GM19035 (cell line): Measurements from ENCODE around the gene MBOAT1.
A peak's percentile ranks its signal among the peaks of the same experiment; 100 is the strongest.
"Not testable (repeated sequence)": the region's sequence is repeated elsewhere in the genome, so short reads cannot be mapped to it uniquely, and the experiment has no call there.

Experiments
- ATAC-seq: cut with Tn5 transposase; IDR thresholded peaks from one replicate; pipeline ENCODE4 v1.9.1; 2021; ENCODE audit not compliant: unreplicated experiment

Gene MBOAT1

DNA sequence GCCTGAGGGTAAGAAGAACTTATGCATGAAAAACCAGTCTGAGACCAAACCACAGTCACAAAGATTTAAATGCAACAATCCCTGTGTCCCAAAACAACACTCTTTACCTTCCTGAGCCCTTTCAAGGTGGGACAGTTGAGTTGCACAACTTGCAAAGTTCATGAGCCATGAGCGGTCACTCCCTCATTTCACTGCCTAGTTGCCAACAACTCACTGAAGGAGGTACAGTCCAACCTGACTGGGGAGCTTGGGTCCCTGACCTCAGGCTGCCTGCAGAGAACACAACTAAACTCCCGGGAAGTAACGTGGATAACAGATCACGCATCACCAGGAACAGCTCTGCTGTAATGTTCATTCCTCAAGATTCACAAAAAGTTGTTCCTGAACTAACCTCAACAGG lies 69.4 kb downstream of the MBOAT1 start:
- no peak for ATAC-seq

DNA sequence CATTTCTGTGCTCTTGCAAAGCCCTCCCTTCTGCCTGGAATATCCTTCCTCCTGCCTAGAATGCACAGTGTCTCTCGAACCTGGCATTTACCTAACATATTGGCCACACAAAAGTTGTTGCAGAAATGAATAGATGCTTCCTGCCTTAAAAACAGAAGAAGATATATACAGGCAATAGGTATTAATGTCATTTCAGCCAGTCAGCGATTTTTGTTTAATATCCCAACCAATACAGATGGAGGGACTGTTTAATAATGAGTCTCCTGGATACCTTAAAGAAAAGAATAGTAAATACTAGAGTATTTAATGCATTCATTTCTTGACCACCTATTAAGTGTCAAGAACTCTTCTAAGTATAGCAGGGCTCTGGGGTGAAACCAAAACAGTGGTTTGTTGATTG lies 70.3 kb downstream of the MBOAT1 start:
- ATAC-seq: no peak

DNA sequence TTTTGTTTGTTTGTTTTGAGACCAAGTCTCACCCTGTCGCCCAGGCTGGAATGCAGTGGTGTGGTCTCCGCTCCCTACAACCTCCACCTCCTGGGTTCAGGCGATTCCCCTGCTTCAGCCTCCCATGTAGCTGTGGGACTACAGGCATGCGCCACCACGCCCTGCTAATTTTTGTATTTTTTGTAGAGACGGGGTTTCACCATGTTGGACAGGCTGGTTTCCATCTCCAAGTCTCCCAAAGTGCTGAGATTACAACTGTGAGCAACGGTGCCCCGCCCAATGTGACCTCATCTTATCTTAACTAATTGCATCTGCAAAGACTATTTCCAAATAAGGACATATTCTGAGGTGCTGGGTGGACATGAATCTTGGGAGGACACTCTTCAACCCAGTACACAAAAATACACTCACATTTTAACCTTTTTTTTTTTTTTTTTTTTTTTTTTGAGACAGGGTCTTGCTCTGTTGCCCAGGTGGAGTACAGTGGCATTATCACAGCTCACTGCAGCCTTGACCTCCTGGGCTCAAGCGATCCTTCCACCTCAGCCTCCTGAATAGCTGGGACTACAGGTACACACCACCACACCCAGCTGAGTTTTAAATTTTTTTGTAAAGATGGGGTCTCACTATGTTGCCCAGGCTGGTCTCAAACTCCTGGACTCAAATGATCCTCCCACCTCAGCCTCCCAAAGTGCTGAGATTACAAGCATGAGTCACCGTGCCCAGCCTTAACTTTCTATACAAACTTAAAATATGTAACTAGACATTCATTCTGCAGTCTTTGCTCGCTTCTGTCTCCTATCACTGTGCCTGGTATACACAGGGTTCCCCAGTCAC lies 72.9 kb downstream of the MBOAT1 start:
- not testable (repeated sequence) for ATAC-seq

- no peak for ATAC-seq
These were observed 74.4 kb downstream of the MBOAT1 start for GRCh38 chr6:20137837-20138236.

- no peak for ATAC-seq
These were observed 75.0 kb downstream of the MBOAT1 start for GRCh38 chr6:20137240-20137639.

DNA sequence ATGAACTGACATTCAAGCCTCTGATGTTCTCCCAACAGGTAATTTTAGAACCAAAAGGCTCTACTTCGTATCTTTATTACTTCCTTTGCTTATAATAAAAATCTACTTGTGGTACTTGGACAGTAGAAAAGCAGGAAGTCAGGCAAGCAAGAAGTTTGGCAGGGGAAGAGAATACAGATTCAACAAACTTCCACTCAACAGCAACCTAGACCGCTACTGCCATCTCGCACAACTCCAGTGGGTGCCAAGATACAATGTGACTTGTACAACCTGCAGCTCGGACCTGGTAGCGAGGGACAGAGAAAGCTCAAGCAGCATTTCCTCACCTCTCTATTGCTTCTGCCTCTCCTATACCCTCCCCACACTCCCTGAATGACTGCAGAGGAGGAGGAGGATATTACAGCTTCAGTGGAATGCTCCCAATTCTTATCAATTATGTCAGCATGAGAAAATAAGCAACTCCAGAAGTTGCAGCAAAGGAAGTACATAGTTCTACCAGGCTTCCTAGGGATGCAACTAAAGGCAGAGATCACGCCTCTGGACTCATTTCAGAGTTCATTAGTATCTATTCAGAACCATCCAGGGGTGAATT lies 76.5 kb downstream of the MBOAT1 start:
- ATAC-seq: no peak

DNA sequence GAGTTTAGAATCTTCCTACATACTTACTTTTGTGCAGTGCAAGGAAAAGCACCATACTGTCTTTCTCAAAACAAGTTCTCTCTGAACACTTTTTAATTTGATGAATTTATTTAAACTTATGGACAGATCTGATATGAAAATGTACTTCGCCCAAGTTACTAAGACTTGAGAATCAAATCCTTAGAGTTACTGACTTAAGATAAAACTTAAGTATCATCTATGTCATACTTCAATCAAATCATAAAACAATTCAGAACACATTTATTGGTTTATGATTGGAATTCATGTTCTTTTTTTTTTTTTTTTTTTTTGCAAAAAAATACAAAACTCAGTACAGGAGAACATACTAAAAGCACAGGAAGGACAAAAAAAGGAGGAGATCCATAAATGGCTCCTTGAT lies 77.7 kb downstream of the MBOAT1 start:
- ATAC-seq: no peak

GRCh38 chr6:20129290-20130088 lies 82.8 kb downstream of the MBOAT1 start:
- no peak for ATAC-seq

GRCh38 chr6:20128018-20128417 lies 84.3 kb downstream of the MBOAT1 start:
- ATAC-seq: no peak

- ATAC-seq: peak; percentile 87
These were observed 85.2 kb downstream of the MBOAT1 start for GRCh38 chr6:20126789-20127653.

DNA sequence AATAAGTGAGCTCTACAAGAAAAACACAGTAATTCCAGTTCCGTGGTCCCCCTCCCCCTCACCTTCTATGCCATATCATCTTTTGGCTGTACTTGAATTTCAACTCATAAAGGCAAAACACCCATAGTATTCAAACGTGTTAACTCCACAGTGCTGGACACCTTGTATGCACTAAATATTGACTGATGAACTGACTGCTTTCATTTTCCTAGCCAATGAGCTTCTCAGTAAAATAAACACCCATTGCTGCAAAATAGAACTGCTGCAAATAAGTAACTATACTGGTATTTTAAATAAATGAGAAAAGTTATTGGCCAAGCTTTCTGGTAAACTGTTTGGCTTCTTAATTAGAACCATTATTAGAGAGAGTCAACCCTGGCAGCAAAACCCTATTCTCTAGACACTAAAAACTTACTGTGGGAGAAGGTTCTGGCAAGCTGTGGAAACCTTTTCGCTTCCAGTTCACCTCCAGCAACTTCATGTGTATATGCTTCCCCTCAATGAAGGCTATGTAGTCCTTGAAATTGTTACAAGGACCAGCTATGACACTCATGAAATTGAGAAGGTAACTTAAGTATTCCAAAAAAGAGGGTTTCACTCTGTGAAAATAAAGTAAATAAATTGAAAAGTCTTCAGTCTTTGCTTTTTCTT lies 86.0 kb downstream of the MBOAT1 start:
- no peak for ATAC-seq

DNA sequence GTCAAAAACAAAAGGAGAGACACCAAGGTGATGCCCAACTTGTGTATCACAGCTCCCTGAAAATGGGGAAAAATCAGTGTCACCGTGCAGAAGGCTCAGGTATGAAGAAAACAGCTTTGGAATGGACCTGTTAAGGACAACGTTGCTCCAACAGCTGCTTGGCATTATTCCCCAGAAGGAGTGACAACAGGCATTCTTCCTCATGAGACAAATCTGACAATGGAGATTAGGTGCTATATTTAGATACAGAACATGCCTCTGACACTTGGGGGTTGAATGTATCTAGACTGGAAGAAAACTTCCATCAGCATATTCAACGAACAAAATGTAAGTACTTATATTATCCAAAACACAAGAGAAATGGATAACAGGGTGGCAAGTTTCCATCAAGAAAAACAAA lies 87.7 kb downstream of the MBOAT1 start:
- no peak for ATAC-seq

DNA sequence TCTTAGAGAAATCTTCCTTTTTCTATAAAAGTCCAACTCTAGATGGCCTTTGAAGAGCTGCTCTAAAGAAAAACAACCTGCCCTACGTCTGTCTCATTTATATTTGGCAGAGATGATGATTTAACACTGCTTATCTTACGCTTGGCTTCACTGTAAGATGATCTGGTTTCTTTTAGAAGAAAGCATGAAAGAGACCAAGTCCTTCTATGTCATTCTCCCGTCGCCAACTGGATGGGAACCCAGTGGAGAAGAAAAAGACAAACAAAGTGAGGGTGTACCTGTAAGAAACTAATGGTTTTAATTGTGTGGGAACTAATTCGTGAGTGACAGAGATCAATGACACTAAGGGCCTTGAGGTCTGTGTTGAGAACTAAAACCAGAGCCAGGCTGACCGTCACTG lies 92.8 kb downstream of the MBOAT1 start:
- no peak for ATAC-seq

DNA sequence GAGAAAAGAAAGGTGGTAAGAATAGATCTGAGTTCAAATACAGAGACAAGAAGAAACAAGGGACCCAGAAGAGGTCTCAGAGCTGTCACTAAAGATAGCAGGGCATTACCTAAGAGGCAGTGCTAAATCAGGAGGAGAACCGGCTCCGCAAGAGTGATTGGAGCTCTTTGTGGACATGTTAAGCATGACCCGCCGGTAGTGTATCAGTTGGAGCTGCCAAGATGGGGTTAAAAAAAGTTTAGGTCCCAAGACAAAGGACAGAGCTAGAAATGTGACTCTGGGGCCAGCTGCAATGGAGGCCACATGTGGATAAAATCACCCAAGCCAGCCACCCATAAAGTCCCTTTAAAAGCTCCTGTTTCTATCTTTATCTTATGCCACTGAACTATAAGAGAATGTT lies 93.4 kb downstream of the MBOAT1 start:
- no peak for ATAC-seq

DNA sequence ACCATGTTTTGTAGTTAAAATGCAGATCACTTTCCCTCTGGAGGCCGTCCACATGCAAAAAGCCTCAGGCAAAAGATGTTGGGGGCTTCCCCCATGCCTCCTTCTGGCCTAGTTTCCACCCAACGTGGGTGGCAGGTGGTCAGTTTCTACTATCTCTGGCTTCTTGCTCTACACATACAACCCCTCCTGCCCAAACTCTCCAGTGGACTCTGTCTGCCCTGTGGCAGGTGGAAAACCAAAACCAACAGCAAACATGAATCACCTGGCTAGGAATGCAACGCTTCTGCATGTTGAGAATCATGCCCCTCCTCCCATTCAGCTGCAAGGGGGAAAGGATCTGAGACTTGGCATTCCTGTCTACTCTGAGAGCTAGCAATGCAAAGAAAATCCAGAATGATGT lies 94.8 kb downstream of the MBOAT1 start:
- ATAC-seq: peak; percentile 84

DNA sequence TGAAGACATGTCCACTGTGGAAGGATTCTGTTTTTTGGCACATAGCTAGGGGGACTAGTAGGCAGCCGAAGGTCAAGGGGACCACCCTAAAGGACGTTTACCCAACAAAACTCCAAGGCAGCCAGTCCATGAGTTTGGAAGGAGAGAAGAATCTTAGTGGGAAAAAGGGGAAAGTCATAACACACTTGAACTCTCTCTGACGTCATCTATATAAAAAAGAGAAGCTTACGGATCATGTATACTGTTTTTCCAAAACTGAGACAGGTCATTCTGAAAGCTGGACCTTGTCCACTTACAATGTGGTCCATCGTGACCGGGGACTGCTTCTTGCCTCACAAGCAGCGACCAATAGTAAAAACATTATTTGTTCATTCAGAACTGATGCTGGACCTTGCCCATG lies 95.5 kb downstream of the MBOAT1 start:
- ATAC-seq: no peak

DNA sequence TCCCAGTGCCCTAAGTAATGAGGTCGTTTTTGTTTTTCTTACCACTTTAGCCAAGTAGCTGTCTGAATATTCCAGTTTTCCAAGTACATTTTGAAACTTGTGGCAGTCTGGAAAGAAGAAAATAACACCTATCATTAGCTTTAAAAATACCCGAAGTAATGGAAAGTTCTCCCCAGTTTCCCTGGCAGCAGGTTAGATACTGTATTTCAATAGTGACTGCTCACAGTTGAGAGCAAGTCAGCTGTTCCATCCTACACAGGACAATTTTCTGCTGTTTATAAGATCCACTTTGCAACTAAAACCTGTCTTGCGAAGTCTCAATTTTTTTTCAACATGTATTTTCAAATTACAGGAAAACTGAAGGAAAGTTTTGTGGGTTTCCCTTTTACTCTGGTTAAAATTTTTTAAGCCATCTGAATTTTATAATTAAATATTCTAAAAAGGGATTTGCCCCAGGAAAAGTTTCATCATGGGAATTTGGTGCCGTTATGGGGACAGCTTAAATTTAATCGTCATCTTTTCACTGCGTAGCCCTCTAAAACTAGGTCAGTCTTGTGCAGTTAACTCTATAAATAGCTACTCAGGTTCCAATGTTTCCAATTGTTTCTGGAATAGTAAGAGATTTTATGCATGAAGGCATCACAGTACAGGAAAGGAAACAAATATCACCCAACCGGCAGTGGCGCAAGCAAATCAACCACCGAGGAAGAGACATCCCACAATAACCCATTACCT lies 96.9 kb downstream of the MBOAT1 start:
- ATAC-seq: no peak

DNA sequence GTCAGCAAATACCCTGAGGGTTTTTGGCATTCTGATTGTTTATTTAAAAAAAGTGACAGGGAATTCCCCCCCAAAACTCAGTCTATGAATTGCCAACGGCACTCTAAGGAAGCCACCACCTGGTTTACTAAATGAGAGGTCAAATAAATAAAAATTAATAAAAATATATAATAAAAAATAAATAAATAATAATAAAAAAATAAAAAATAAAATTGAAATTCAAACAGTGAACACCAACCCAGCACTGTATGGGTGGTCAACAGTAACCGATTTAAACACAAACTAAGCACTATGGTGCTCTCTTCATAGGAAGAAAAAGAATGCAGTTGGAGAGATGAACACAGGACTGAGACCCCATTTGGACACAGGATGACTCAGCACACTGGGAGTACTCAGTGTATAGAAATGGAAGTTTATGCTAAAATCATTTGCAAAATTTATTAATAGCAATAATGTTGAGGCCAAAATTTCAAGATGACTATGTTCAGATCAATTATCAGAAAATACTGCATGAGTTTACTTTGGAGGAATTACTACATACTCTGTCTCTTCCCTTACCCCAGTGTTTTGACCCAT lies 98.5 kb downstream of the MBOAT1 start:
- ATAC-seq: no peak

DNA sequence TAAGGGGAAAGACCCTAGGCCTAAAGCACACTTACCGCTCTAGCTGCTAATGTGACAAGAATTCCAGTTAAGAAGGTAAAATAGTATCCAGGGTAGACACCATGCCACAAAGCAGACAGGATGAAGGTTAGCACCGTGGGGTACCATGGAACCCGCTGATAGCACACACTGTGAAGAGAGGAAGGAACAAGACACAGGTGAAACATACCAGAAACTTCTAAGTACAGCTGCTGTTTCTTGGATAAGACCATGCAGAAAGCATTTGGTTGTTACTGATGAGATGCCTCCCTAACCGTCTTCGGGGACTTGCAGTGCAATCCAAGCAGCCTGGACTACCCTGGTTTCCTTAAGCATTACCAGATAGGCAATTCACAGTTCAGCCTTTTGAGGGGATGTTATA lies 99.4 kb downstream of the MBOAT1 start:
- ATAC-seq: no peak
